WTC11 (cell line): ENCODE measurements around the gene BASP1. TPM values are rescaled to one million over a fixed set of nuclear protein-coding genes. Genes with fewer than 3 reads are reported as not detected.

Experiments used
- ATAC-seq: fragments of 200-7000 bp; cut with Tn5 transposase; 2 replicates; pipeline ENCODE4 v1.10.0; 2021; ENCODE audit warnings: mild to moderate bottlenecking, moderate library complexity
- CTCF ChIA-PET: fragments of 300-600 bp; sonication (Branson Sonifier 250); formaldehyde crosslinking; loops from one replicate; lab custom pipeline; 2021; ENCODE audit warnings: antibody characterized with exemption; lab: Charles Lee
- POLR2A ChIA-PET: fragments of 350-600 bp; sonication (Branson Sonifier 250); formaldehyde crosslinking; loops from one replicate; lab custom pipeline; 2021; ENCODE audit warnings: antibody characterized with exemption; lab: Charles Lee
- DNase-seq: peaks from one replicate; pipeline ENCODE4 v3.0.0; 2021; ENCODE audit warnings: low spot score
- H3K27ac Mint-ChIP-seq: 2 replicates; pipeline ENCODE4 v1.8.0; 2021; ENCODE audit warnings: mixed read lengths
- H3K27me3 Mint-ChIP-seq: 2 replicates; pipeline ENCODE4 v1.8.0; 2021; ENCODE audit warnings: low read depth, mild to moderate bottlenecking, moderate library complexity, mixed read lengths
- H3K36me3 Mint-ChIP-seq: 2 replicates; pipeline ENCODE4 v1.8.0; 2021; ENCODE audit warnings: mixed read lengths
- H3K4me1 Mint-ChIP-seq: 2 replicates; pipeline ENCODE4 v1.8.0; 2022; ENCODE audit warnings: mixed read lengths
- H3K4me3 Mint-ChIP-seq: 2 replicates; pipeline ENCODE4 v1.8.0; 2021; ENCODE audit warnings: mild to moderate bottlenecking, moderate library complexity, mixed read lengths
- H3K9me3 Mint-ChIP-seq: 2 replicates; pipeline ENCODE4 v1.8.0; 2021; ENCODE audit warnings: mixed read lengths
- AR ChIP-seq: fragments of 250-450 bp; sonication (Bioruptor Pico); IDR thresholded peaks from 2 replicates; pipeline ENCODE4 v1.9.0; 2021; ENCODE audit warnings: mild to moderate bottlenecking
- ARID4B ChIP-seq: sonication (generic); formaldehyde crosslinking; IDR thresholded peaks from 2 replicates; pipeline ENCODE4 v1.8.0; 2023; ENCODE audit warnings: missing genetic modification reagents, mild to moderate bottlenecking, borderline replicate concordance
- ETV6 ChIP-seq: sonication (generic); formaldehyde crosslinking; IDR thresholded peaks from 2 replicates; pipeline ENCODE4 v1.8.1; 2022; ENCODE audit warnings: mild to moderate bottlenecking, missing genetic modification reagents
- JUN ChIP-seq: sonication (generic); formaldehyde crosslinking; IDR thresholded peaks from 2 replicates; pipeline ENCODE4 v1.8.0; 2023; ENCODE audit warnings: mild to moderate bottlenecking, missing genetic modification reagents
- MXD4 ChIP-seq: fragments of 250-450 bp; sonication (Bioruptor Pico); IDR thresholded peaks from 2 replicates; pipeline ENCODE4 v1.8.0; 2021; ENCODE audit warnings: mild to moderate bottlenecking, moderate library complexity, borderline replicate concordance
- MYBL2 ChIP-seq: sonication (generic); formaldehyde crosslinking; IDR thresholded peaks from 2 replicates; pipeline ENCODE4 v1.8.1; 2023; ENCODE audit warnings: mild to moderate bottlenecking, moderate library complexity, missing genetic modification reagents
- NFATC4 ChIP-seq: fragments of 250-450 bp; sonication (Bioruptor Pico); IDR thresholded peaks from 2 replicates; pipeline ENCODE4 v1.9.0; 2021; ENCODE audit warnings: mild to moderate bottlenecking
- NFE2L1 ChIP-seq: sonication (generic); formaldehyde crosslinking; IDR thresholded peaks from 2 replicates; pipeline ENCODE4 v1.8.1; 2023; ENCODE audit warnings: missing genetic modification reagents
- NR1H2 ChIP-seq: sonication (generic); formaldehyde crosslinking; IDR thresholded peaks from 2 replicates; pipeline ENCODE4 v1.9.0; 2021; ENCODE audit warnings: mild to moderate bottlenecking, moderate library complexity, missing genetic modification reagents
- NR2C2 ChIP-seq: sonication (generic); formaldehyde crosslinking; IDR thresholded peaks from 2 replicates; pipeline ENCODE4 v1.8.0; 2022; ENCODE audit warnings: mild to moderate bottlenecking, missing genetic modification reagents
- NR3C1 ChIP-seq: sonication (generic); formaldehyde crosslinking; conservative IDR thresholded peaks from 2 replicates; pipeline ENCODE4 v1.8.1; 2023; ENCODE audit warnings: low read depth, mild to moderate bottlenecking, missing genetic modification reagents
- TCF7 ChIP-seq: sonication (generic); formaldehyde crosslinking; IDR thresholded peaks from 2 replicates; pipeline ENCODE4 v1.8.0; 2022; ENCODE audit warnings: mild to moderate bottlenecking, low read depth, missing genetic modification reagents, moderate library complexity
- ZNF138 ChIP-seq: sonication (generic); formaldehyde crosslinking; conservative IDR thresholded peaks from 2 replicates; pipeline ENCODE4 v1.8.1; 2022; ENCODE audit warnings: mild to moderate bottlenecking, moderate library complexity, missing genetic modification reagents
- ZNF232 ChIP-seq: sonication (generic); formaldehyde crosslinking; IDR thresholded peaks from 2 replicates; pipeline ENCODE4 v1.8.0; 2022; ENCODE audit warnings: mild to moderate bottlenecking, missing genetic modification reagents
- ZNF532 ChIP-seq: fragments of 250-450 bp; sonication (Bioruptor Pico); IDR thresholded peaks from 2 replicates; pipeline ENCODE4 v1.9.0; 2021; ENCODE audit warnings: mild to moderate bottlenecking, borderline replicate concordance
- total RNA-seq: library from RNA; stranded (reverse); gene quantifications from 3 replicates; pipeline ENCODE4 v1.2.3, GENCODE V29; 2021
- TF ChIP-seq, protein P1 (sequence below): sonication (generic); formaldehyde crosslinking; IDR thresholded peaks from 2 replicates; pipeline ENCODE4 v1.8.1; 2023; ENCODE audit warnings: mild to moderate bottlenecking, missing genetic modification reagents, moderate library complexity
- TF ChIP-seq, protein P2 (sequence below): fragments of 200-600 bp; IDR thresholded peaks from 2 replicates; pipeline ENCODE4 v1.8.0; 2022; ENCODE audit warnings: antibody characterized with exemption

BASP1 gene
- total RNA-seq, 1 experiment from 2014 or later: 108 TPM

- H3K9me3 Mint-ChIP-seq: no peaks in the 10 kb centered on the region; the same call in 1 of the 2 replicates
- no peak overlapping the region for H3K4me3 Mint-ChIP-seq
- H3K36me3 Mint-ChIP-seq: no peaks in the 10 kb centered on the region
- ATAC-seq: no peak
- H3K4me1 Mint-ChIP-seq: no peaks in the 10 kb centered on the region
- DNase-seq: no peak
- TF ChIP-seq AR (CRISPR knock-in tag) (no peak), ZNF138 (no peak), MYBL2 (no peak), NR3C1 (no peak), TCF7 (no peak), NR2C2 (CRISPR knock-in tag) (no peak), ZNF232 (CRISPR knock-in tag) (no peak), NFATC4 (CRISPR knock-in tag) (no peak), ZNF532 (CRISPR knock-in tag) (no peak), NR1H2 (no peak), NFE2L1 (no peak)
- TF ChIP-seq, protein P1, sequence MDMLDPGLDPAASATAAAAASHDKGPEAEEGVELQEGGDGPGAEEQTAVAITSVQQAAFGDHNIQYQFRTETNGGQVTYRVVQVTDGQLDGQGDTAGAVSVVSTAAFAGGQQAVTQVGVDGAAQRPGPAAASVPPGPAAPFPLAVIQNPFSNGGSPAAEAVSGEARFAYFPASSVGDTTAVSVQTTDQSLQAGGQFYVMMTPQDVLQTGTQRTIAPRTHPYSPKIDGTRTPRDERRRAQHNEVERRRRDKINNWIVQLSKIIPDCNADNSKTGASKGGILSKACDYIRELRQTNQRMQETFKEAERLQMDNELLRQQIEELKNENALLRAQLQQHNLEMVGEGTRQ (CRISPR knock-in tag): no peak
- no peaks in the 10 kb centered on the region for H3K27me3 Mint-ChIP-seq
- ChIA-PET POLR2A (no interaction called here), CTCF (interaction anchor here (1.1 to 1.4 kb wide), 2 partner anchors 392 to 1243 kb away, joined by 4 to 6 read pairs; no protein-coding TSS in a partner anchor)
- H3K27ac Mint-ChIP-seq: no peak overlapping the region
Measured at GRCh38 chr5:17183831-17184230, 33.6 kb upstream of the BASP1 start.

GRCh38 chr5:17184588-17184987 lies 32.8 kb upstream of the BASP1 start:
- no peak overlapping the region for H3K27ac Mint-ChIP-seq
- DNase-seq (no peak), ATAC-seq (no peak)
- H3K27me3 Mint-ChIP-seq: no peaks in the 10 kb centered on the region
- no peak overlapping the region for H3K4me3 Mint-ChIP-seq
- no peaks in the 10 kb centered on the region for H3K4me1 Mint-ChIP-seq
- peaks cover 4% of the 10 kb centered on the region for H3K9me3 Mint-ChIP-seq
- CTCF ChIA-PET: interaction anchor here (0.6 to 1.7 kb wide), 4 partner anchors 99 to 1244 kb away, joined by 3 to 6 read pairs (median 4); no protein-coding TSS in a partner anchor
- POLR2A ChIA-PET: no interaction called here
- no peaks in the 10 kb centered on the region for H3K36me3 Mint-ChIP-seq
- no peak for TF ChIP-seq ARID4B (CRISPR knock-in tag)
- TF ChIP-seq, protein P2, sequence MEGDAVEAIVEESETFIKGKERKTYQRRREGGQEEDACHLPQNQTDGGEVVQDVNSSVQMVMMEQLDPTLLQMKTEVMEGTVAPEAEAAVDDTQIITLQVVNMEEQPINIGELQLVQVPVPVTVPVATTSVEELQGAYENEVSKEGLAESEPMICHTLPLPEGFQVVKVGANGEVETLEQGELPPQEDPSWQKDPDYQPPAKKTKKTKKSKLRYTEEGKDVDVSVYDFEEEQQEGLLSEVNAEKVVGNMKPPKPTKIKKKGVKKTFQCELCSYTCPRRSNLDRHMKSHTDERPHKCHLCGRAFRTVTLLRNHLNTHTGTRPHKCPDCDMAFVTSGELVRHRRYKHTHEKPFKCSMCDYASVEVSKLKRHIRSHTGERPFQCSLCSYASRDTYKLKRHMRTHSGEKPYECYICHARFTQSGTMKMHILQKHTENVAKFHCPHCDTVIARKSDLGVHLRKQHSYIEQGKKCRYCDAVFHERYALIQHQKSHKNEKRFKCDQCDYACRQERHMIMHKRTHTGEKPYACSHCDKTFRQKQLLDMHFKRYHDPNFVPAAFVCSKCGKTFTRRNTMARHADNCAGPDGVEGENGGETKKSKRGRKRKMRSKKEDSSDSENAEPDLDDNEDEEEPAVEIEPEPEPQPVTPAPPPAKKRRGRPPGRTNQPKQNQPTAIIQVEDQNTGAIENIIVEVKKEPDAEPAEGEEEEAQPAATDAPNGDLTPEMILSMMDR: no peak
- TF ChIP-seq ZNF532 (CRISPR knock-in tag): no peak
- TF ChIP-seq JUN (CRISPR knock-in tag): no peak
- no peak for TF ChIP-seq MYBL2
- no peak for TF ChIP-seq ZNF232 (CRISPR knock-in tag)
- TF ChIP-seq MXD4 (CRISPR knock-in tag): no peak
- TF ChIP-seq ETV6 (CRISPR knock-in tag): no peak
